Naive thymus-derived CD8-positive, alpha-beta T cell (primary cell): ENCODE results near the gene RAB4B. TPM values are rescaled to one million over a fixed set of nuclear protein-coding genes. Genes with fewer than 3 reads are reported as not detected.
A peak's percentile ranks its signal among the peaks of the same experiment; 100 is the strongest.
"Not testable (repeated sequence)": the region's sequence is repeated elsewhere in the genome, so short reads cannot be mapped to it uniquely, and the experiment has no call there.

Experiments used
- ATAC-seq, 2 donors: fragments of 150-1000 bp; cut with Tn5 transposase in 1 of 2; sonication (Bioruptor Pico), chemical (Tn5 transposase) in 1 of 2; 1 replicate in 1 of 2; 2 replicates in 1 of 2; pipeline ENCODE4 v1.10.0; 2021; ENCODE audit warnings: mild to moderate bottlenecking in 2 of 2, moderate library complexity in 2 of 2
- POLR2A ChIA-PET: fragments of 350-600 bp; sonication (Branson Sonifier 250); formaldehyde crosslinking; loops from one replicate; lab custom pipeline; 2021; ENCODE audit warnings: antibody characterized with exemption; lab: Charles Lee
- DNase-seq, 10 donors: peaks; one replicate each; pipeline versions ENCODE4 v3.0.0 to v3.0.0-alpha.2; 2020 to 2022
- H3K27ac Mint-ChIP-seq, 10 donors: one replicate each; pipeline ENCODE4 v1.8.0; 2020 to 2022; ENCODE audit warnings: mild to moderate bottlenecking in 10 of 10, mixed read lengths in 10 of 10, moderate library complexity in 4 of 10, inconsistent platforms in 1 of 10
- H3K27me3 Mint-ChIP-seq, 5 donors: one replicate each; pipeline ENCODE4 v1.8.0; 2021 to 2022; ENCODE audit warnings: mixed read lengths in 5 of 5
- H3K36me3 Mint-ChIP-seq, 3 donors: one replicate each; pipeline ENCODE4 v1.8.0; 2020 to 2022; ENCODE audit warnings: mixed read lengths in 3 of 3, mild to moderate bottlenecking in 2 of 3, inconsistent platforms in 1 of 3
- H3K4me1 Mint-ChIP-seq, 4 donors: one replicate each; pipeline ENCODE4 v1.8.0; 2021 to 2022; ENCODE audit warnings: mixed read lengths in 4 of 4
- H3K4me3 Mint-ChIP-seq, 10 donors: one replicate each; pipeline ENCODE4 v1.8.0; 2020 to 2022; ENCODE audit warnings: mild to moderate bottlenecking in 10 of 10, mixed read lengths in 10 of 10, moderate library complexity in 6 of 10, inconsistent platforms in 1 of 10
- H3K9me3 Mint-ChIP-seq, 9 donors: one replicate each; pipeline ENCODE4 v1.8.0; 2020 to 2022; ENCODE audit warnings: mixed read lengths in 9 of 9, mild to moderate bottlenecking in 3 of 9, inconsistent platforms in 1 of 9, moderate library complexity in 1 of 9
- polyA plus RNA-seq, 3 donors: library from polyadenylated mRNA; unstranded; fragments of 300-500 nt; fragmentation: Illumina TruSeq; gene quantifications; one replicate each; pipeline ENCODE4 v1.2.3, GENCODE V29; 2021
- total RNA-seq, 8 experiments: library from RNA in 2 of 8; stranded (reverse) in 2 of 8; gene quantifications; one replicate each; pipeline ENCODE4 v1.2.3 and lab custom pipeline; 2021 to 2026

Gene RAB4B
- total and polyA plus RNA-seq, 5 experiments from 2014 or later = 47.3 to 87.2 (median 76.4) TPM

DNA sequence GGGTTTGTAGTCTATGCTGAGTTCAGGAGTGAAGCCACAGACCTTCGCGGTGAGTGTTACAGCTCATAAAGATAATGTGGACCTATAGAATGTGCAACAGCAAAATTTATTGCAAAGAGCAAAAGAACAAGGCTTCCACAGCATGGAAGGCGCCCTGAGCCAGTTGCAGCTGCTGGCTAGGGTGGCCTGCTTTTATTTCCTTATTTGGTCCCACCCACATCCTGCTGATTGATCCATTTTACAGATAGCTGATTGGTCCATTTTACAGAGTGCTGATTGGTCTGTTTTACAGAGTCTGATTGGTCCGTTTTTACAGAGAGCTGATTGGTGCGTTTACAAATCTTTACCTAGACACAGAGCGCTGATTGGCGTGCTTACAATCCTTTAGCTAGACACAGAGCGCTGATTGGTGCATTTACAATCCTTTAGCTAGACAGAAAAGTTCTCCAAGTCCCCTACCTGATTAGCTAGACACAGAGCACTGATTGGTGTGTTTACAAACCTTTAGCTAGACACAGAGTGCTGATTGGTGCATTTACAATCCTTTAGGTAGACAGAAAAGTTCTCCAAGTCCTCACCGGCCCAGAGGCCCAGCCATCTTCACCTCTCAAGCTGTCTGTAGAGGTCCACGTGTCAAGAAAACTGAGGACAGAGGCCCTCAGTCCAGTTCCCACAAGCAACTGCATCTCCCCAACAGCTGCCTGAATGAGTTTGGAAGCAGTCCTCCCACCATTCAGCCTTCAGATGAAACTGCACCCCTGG lies 6.8 kb upstream of the RAB4B start:
- Mint-ChIP-seq H3K4me1 (peaks cover 8 to 28% (median 14%) of the 10 kb centered on the region in 4 donors), H3K36me3 (peaks cover 3 to 17% (median 6%) of the 10 kb centered on the region in 3 donors), H3K4me3 (peak overlapping the region in 3 of 10 donors; percentile 16 to 41 (median 26)), H3K27ac (peak overlapping the region; percentile 24 to 86 (median 51))
- H3K9me3 Mint-ChIP-seq, H3K27me3 Mint-ChIP-seq: not testable (repeated sequence)
- peak in 2 of 10 donors; percentile 41 to 52 for DNase-seq
- ATAC-seq = peak; percentile 46 to 74
- POLR2A ChIA-PET = interaction anchor here (0.5 to 1.6 kb wide), 6 partner anchors 11 to 373 kb away, joined by 3 to 5 read pairs (median 4); partner anchors contain the start of gene ACTMAP

DNA sequence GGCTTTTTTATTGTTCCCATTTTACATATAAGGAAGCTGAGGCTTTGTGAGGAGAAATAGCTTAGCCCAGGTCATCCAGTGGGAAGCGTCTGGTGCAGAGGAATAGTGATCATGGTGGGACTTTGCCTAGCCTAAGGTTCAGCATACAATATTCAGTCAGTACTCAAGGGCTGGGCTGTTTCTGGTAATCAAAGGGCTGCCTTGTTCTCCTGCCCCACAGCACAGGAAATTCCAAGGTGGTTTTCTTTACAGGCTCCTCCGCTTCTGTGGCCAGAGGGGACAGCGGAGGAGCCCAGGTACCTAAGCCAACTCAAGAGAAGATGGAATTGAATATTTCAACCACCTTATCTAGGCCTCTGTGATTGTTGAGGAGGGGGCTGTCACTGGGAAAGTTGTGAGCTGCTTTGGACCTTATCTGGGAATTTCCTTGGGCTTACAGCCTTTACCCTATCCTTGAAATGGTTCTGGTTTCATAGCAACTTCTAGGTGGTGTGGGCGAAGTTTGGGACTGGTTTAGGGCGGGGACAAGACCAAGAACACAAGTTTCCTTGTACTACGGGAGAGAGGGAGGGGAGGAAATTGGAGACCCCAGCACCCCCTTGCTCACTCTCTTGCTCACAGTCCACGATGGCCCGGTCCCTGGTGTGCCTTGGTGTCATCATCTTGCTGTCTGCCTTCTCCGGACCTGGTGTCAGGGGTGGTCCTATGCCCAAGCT lies 3.0 kb upstream of the RAB4B start, which contains the start of gene MIA:
TSS of gene MIA (plus strand) at position 606 of the 716 bp plus-strand sequence. CDS start at position 628, 22 bp downstream.
- no peak for ATAC-seq
- H3K27me3 Mint-ChIP-seq = peaks cover 0 to 2% (median 0%) of the 10 kb centered on the region in 5 donors
- peak within 1 kb of the TSS in 3 of 10 donors; percentile 19 to 44 (median 40) for H3K4me3 Mint-ChIP-seq
- POLR2A ChIA-PET = interaction anchor here (1.2 to 6.4 kb wide), 2 partner anchors 15 to 26 kb away, joined by 3 to 301 read pairs; partner anchors contain the start of gene EGLN2
- H3K4me1 Mint-ChIP-seq = peaks cover 19 to 45% (median 41%) of the 10 kb centered on the region in 4 donors
- H3K36me3 Mint-ChIP-seq = peaks cover 3 to 9% (median 6%) of the 10 kb centered on the region in 3 donors
- DNase-seq = no peak
- H3K27ac Mint-ChIP-seq = peak within 1 kb of the TSS in 7 of 10 donors; percentile 58 to 99 (median 80)
- H3K9me3 Mint-ChIP-seq = peaks cover 0 to 4% (median 0%) of the 10 kb centered on the region in 9 donors

DNA sequence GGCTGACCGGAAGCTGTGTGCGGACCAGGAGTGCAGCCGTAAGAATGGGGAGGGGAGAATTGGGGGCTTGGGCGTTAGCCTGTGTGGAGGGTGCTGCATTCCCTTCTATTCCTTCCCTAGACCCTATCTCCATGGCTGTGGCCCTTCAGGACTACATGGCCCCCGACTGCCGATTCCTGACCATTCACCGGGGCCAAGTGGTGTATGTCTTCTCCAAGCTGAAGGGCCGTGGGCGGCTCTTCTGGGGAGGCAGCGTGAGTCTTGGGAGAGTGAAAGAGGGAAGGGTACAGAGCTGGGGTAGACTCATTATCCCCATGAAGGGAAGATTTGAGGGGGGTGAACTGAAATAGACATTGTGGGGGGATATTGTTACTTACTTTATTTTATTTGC lies 2.4 kb upstream of the RAB4B start:
- DNase-seq = no peak
- Mint-ChIP-seq H3K4me1 (peaks cover 21 to 48% (median 42%) of the 10 kb centered on the region in 4 donors), H3K27ac (peak overlapping the region in 4 of 10 donors; percentile 48 to 82 (median 66)), H3K9me3 (peaks cover 0 to 4% (median 0%) of the 10 kb centered on the region in 9 donors), H3K4me3 (peak overlapping the region in 2 of 10 donors; percentile 11 to 44), H3K36me3 (peaks cover 3 to 13% (median 6%) of the 10 kb centered on the region in 3 donors), H3K27me3 (peaks cover 0 to 2% (median 0%) of the 10 kb centered on the region in 5 donors)
- no peak for ATAC-seq
- POLR2A ChIA-PET = interaction anchor here (6.4 kb wide), 1 partner anchor 26 kb away, joined by 301 read pairs; the partner anchor contains the start of gene EGLN2

DNA sequence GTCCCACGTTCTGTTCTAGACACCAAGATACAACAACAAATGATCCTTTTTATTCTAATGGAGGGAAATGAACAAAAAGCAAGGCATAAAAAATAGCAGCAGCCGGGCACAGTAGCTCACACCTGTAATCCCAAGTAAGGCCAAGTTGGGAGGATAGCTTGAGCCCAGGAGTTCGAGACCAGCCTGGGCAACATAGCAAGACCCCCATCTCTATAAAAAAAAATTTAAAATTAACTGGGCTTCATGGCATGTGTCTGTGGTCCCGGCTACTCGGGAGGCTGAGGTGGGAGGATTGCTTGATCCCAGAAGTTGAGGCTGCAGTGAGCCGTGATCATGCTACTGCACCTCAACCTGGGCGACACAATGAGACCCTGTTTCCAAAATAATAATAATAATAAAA lies 1.7 kb upstream of the RAB4B start:
- Mint-ChIP-seq H3K4me3 (peak overlapping the region in 4 of 10 donors; percentile 19 to 96 (median 64)), H3K36me3 (peaks cover 0 to 13% (median under 1%) of the 10 kb centered on the region in 3 donors), H3K9me3 (no peaks in the 10 kb centered on the region), H3K27me3 (peaks cover 0 to 2% (median 0%) of the 10 kb centered on the region in 5 donors), H3K4me1 (peaks cover 22 to 43% (median 41%) of the 10 kb centered on the region in 4 donors), H3K27ac (peak overlapping the region in 7 of 10 donors; percentile 60 to 100 (median 97))
- no peak for DNase-seq
- no peak for ATAC-seq
- POLR2A ChIA-PET = interaction anchor here (2.8 to 6.4 kb wide), 5 partner anchors 11 to 60 kb away, joined by 18 to 301 read pairs (median 22); partner anchors contain the start of genes ACTMAP, COQ8B, EGLN2 and ITPKC

DNA sequence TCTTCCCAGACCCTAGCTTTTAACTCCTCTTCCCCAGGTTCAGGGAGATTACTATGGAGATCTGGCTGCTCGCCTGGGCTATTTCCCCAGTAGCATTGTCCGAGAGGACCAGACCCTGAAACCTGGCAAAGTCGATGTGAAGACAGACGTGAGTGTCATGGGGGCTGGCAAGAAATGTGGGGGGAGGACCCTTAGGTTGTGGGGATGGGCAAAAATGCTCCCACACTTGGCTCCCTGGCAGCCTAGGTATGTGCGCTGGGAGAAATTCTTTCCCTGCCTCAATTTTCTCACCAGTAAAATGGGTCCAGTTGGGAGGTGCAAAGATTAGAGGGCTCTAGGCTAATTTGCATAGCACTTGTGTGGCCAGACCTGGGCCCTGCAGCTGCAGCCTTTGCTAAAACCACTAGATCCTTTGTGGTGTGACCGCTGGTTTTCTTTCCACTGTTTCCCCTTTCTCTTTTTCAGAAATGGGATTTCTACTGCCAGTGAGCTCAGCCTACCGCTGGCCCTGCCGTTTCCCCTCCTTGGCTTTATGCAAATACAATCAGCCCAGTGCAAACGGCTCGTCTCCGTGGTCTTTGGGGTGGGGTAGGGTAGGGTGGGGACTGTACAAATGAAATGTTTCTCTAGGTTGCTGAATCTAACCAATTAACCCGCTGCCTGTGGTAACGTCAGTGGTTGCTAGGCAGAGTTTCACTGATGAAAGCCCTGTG lies 959 bp upstream of the RAB4B start:
- H3K4me1 Mint-ChIP-seq = peaks cover 25 to 45% (median 41%) of the 10 kb centered on the region in 4 donors
- DNase-seq (peak; percentile 64 to 96 (median 90)), ATAC-seq (peak; percentile 61 to 72)
- peaks cover 0 to 2% (median 0%) of the 10 kb centered on the region in 5 donors for H3K27me3 Mint-ChIP-seq
- H3K9me3 Mint-ChIP-seq = no peaks in the 10 kb centered on the region
- H3K27ac Mint-ChIP-seq = peak overlapping the region; percentile 89 to 100 (median 98)
- peaks cover 0 to 19% (median 2%) of the 10 kb centered on the region in 3 donors for H3K36me3 Mint-ChIP-seq
- H3K4me3 Mint-ChIP-seq = peak overlapping the region; percentile 88 to 97 (median 94)
- POLR2A ChIA-PET = interaction anchor here (0.6 to 6.4 kb wide), 21 partner anchors 9 to 573 kb away, joined by 3 to 301 read pairs (median 8); partner anchors contain the start of genes ACTMAP, COQ8B, EGLN2 and HNRNPUL1

DNA sequence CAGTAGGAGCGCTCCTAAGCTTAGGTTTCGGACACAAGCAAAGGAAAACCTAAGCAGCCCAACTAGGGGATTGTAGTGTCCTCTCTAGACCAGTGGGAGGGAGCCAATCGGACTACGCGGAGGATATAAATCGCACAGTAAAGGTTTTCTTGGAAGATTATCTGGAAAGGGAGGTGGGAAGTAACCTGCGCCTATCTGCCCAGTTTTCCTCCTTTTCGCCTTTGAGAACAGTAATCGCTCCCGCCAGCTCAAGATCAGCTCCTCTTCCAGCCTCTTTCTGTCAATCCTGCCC lies 456 bp upstream of the RAB4B start:
- DNase-seq = no peak
- peaks cover 28 to 45% (median 42%) of the 10 kb centered on the region in 4 donors for H3K4me1 Mint-ChIP-seq
- peaks cover 0 to 2% (median 0%) of the 10 kb centered on the region in 5 donors for H3K27me3 Mint-ChIP-seq
- H3K36me3 Mint-ChIP-seq = peaks cover 0 to 23% (median 5%) of the 10 kb centered on the region in 3 donors
- peak overlapping the region; percentile 88 to 97 (median 94) for H3K4me3 Mint-ChIP-seq
- H3K27ac Mint-ChIP-seq = peak overlapping the region; percentile 89 to 100 (median 98)
- no peaks in the 10 kb centered on the region for H3K9me3 Mint-ChIP-seq
- ATAC-seq = no peak
- POLR2A ChIA-PET = interaction anchor here (0.6 to 6.4 kb wide), 30 partner anchors 8 to 572 kb away, joined by 3 to 301 read pairs (median 5); partner anchors contain the start of genes ACTMAP, C19orf47, COQ8B and EGLN2

DNA sequence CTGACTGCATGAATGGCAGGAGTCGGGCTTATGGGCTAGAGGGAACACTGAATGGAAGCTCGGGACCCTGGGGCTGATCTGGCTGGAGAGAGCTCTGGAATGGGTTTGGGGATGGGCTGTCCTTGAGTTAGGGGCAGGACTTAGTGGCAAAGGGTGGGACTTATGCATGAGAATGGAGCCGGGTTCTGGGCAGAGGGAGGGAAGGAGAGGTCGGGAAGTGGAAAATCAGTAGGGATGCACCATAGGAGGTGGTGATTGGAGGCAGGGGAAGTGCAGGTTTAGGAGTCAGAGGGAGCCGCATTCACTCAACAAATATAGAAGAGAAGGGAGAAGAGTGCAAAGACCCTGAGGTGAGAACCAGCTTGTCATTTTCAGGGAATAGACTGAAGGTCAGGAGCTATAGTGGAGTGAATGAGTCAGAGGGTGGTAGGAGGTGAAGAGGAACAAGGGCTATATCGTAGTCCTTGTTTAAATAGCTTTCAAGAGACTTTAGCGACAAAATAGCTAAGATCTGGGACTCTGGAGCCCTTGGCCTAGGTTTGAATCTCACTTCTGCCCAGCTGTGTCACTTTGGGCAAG lies 748 bp downstream of the RAB4B start:
- Mint-ChIP-seq H3K9me3 (no peaks in the 10 kb centered on the region), H3K4me3 (peak overlapping the region; percentile 88 to 97 (median 94)), H3K27ac (peak overlapping the region; percentile 89 to 100 (median 98)), H3K27me3 (peaks cover 0 to 2% (median 0%) of the 10 kb centered on the region in 5 donors), H3K36me3 (peaks cover 0 to 28% (median 5%) of the 10 kb centered on the region in 3 donors), H3K4me1 (peaks cover 30 to 46% (median 43%) of the 10 kb centered on the region in 4 donors)
- DNase-seq (no peak), ATAC-seq (no peak)
- POLR2A ChIA-PET = interaction anchor here (0.6 to 6.4 kb wide), 24 partner anchors 9 to 485 kb away, joined by 3 to 301 read pairs (median 8); partner anchors contain the start of genes ACTMAP, C19orf47, COQ8B and EGLN2

DNA sequence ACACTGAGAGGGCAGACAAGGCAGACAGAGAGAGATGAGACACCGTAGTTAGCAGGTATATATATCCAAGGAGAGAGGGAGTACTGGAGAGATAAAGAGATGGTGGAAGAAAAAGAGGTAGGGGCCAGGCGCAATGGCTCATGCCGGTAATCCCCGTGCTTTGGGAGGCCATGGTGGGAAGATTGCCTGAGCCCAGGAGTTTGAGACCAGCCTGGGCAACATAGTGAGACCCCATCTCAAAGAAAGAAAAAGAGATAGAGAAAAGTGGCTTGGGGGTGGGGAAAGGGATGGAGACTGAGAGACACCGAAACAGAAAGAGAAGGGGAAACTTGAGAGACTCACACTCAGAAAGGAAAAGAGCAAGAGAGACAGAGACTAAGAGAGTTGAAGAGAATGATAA lies 2.5 kb downstream of the RAB4B start:
- Mint-ChIP-seq H3K4me3 (peak overlapping the region in 2 of 10 donors; percentile 0 to 4), H3K27ac (peak overlapping the region in 8 of 10 donors; percentile 24 to 80 (median 66)), H3K36me3 (peaks cover 0 to 36% (median 5%) of the 10 kb centered on the region in 3 donors), H3K9me3 (no peaks in the 10 kb centered on the region), H3K4me1 (peaks cover 31 to 45% (median 42%) of the 10 kb centered on the region in 4 donors), H3K27me3 (peaks cover 0 to 2% (median 0%) of the 10 kb centered on the region in 5 donors)
- POLR2A ChIA-PET = interaction anchor here (6.4 kb wide), 1 partner anchor 21 kb away, joined by 301 read pairs; the partner anchor contains the start of gene EGLN2
- DNase-seq (no peak), ATAC-seq (no peak)

DNA sequence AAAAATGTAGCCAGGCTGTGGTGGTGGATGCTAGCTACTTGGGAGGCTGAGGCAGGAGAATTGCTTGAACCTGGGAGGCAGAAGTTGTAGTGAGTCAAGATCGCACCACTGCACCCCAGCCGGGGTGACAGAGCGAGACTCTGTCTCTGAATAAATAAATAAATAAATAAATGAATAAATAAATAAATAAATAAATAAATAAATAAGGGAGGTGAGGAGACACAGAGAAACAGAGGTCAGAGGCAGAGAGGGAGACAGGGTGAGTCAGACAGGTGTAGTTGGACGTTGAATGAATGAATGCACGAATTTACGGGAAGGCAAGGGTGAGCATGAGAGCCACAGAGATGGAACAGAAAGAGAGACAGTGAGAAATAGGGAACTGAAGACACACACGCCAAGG lies 3.1 kb downstream of the RAB4B start:
- H3K27me3 Mint-ChIP-seq = peaks cover 0 to 2% (median 0%) of the 10 kb centered on the region in 5 donors
- POLR2A ChIA-PET = interaction anchor here (0.7 to 1.2 kb wide), 2 partner anchors 12 to 42 kb away, joined by 4 to 5 read pairs; no protein-coding TSS in a partner anchor
- no peak overlapping the region for H3K4me3 Mint-ChIP-seq
- H3K9me3 Mint-ChIP-seq = no peaks in the 10 kb centered on the region
- H3K4me1 Mint-ChIP-seq = peaks cover 31 to 44% (median 41%) of the 10 kb centered on the region in 4 donors
- ATAC-seq (no peak), DNase-seq (no peak)
- H3K36me3 Mint-ChIP-seq = peaks cover 0 to 36% (median 5%) of the 10 kb centered on the region in 3 donors
- H3K27ac Mint-ChIP-seq = peak overlapping the region in 3 of 10 donors; percentile 35 to 58 (median 53)

DNA sequence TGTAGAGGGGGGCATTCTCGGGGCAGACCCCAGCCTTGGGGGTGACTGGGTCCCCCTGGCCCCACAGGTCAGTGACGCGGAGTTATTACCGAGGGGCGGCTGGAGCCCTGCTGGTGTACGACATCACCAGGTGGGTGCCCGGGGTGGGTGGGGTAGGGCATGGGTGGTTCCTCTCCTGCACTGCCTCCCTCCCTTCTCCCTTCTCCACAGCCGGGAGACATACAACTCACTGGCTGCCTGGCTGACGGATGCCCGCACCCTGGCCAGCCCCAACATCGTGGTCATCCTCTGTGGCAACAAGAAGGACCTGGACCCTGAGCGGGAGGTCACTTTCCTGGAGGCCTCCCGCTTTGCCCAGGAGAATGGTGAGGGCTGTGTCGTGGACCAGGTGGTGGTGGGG lies 5.7 kb downstream of the RAB4B start:
- DNase-seq (no peak), ATAC-seq (no peak)
- Mint-ChIP-seq H3K27ac (no peak overlapping the region), H3K4me3 (no peak overlapping the region), H3K9me3 (no peaks in the 10 kb centered on the region), H3K4me1 (peaks cover 22 to 30% (median 23%) of the 10 kb centered on the region in 4 donors), H3K36me3 (peaks cover 0 to 49% (median 5%) of the 10 kb centered on the region in 3 donors), H3K27me3 (no peaks in the 10 kb centered on the region)
- POLR2A ChIA-PET = interaction anchor here (1.0 kb wide), 2 partner anchors 15 to 27 kb away, joined by 3 read pairs; partner anchors contain the start of gene EGLN2
